ENCODE data around the gene ANO5. TPM values are rescaled to one million over a fixed set of nuclear protein-coding genes. Genes with fewer than 3 reads are reported as not detected.

The ANO5 gene
- total and polyA plus RNA-seq, 2 of the 8 experiments (the other 6 are each of a cell fraction or from before 2014, with no cell fraction given), result 2.6 to 5.0 TPM

DNA sequence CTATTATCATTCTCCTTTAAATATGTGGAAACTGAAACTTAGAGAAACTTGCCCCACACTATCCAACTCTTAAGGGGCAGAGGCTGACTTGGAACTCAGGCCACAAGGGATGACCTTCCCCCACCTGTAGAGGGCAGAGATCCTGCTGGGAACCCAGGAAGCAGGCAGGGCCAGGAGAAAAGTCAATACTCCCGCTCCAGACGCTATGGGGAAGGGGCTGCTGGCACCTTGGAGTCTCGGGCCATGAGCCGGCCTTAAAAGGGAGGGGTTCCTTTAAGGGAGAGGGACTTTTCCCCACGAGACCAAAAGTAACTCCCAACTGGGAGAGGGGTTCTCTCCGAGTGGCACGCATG is 620 bp upstream of the ANO5 start (continued):
- TF ChIP-seq SUZ12 (IDR thresholded peaks at IDR 0.05; ENCODE audit: low read length) (no peak), NANOG (IDR thresholded peaks at IDR 0.05; ENCODE audit: insufficient read depth, low read depth, low read length, poor library complexity, severe bottlenecking) (no peak), CTBP2 (IDR thresholded peaks at IDR 0.05; ENCODE audit: borderline replicate concordance, insufficient read depth, insufficient read length, low read length) (no peak), ZNF274 (IDR thresholded peaks at IDR 0.05; ENCODE audit: borderline replicate concordance, extremely low read depth, low read length) (no peak), FOSL1 (IDR thresholded peaks at IDR 0.05; ENCODE audit: insufficient read depth, low read depth, low read length) (no peak), POU5F1 (IDR thresholded peaks at IDR 0.05; ENCODE audit: low read depth, low read length) (no peak), GABPA (IDR thresholded peaks at IDR 0.05; ENCODE audit: borderline replicate concordance, insufficient read depth, low read length) (no peak), TAF1 (IDR thresholded peaks at IDR 0.05; ENCODE audit: low read depth, low read length) (0 out of 2 replicates have a peak, but pooled peaks have one; percentile 19), KDM5A (IDR thresholded peaks at IDR 0.05; ENCODE audit: low read length) (no peak), HDAC2 (IDR thresholded peaks at IDR 0.05; ENCODE audit: borderline replicate concordance in 1 of 2, low read depth in 2 of 2, low read length in 2 of 2) (no peak), HDAC6 (IDR thresholded peaks at IDR 0.05; ENCODE audit: low read depth, low read length) (no peak), BCL11A (IDR thresholded peaks at IDR 0.05; ENCODE audit: low read depth in 2 of 2, low read length in 2 of 2) (no peak), RAD21 (IDR thresholded peaks at IDR 0.05 in 1 of 2, conservative IDR thresholded peaks at IDR 0.05 in 1 of 2; ENCODE audit: low read depth in 2 of 2, low read length in 2 of 2) (peak in 1 of 2 experiments; percentile 34; a peak in 1 of 4 replicates), KDM1A (IDR thresholded peaks at IDR 0.05; ENCODE audit: borderline replicate concordance, low read length) (0 out of 2 replicates have a peak, but pooled peaks have one; percentile 10), PHF8 (conservative IDR thresholded peaks at IDR 0.05; ENCODE audit: low read depth, low read length) (no peak)

Data from H1 (cell line).